GM21381 (cell line): ENCODE measurements around the gene PKP1.
"Not testable (repeated sequence)": the region's sequence is repeated elsewhere in the genome, so short reads cannot be mapped to it uniquely, and the experiment has no call there.

Source experiments
- ATAC-seq: cut with Tn5 transposase; IDR thresholded peaks from one replicate; pipeline ENCODE4 v1.9.1; 2021; ENCODE audit warnings: mild to moderate bottlenecking, moderate library complexity; ENCODE audit not compliant: unreplicated experiment

Gene PKP1, protein sequence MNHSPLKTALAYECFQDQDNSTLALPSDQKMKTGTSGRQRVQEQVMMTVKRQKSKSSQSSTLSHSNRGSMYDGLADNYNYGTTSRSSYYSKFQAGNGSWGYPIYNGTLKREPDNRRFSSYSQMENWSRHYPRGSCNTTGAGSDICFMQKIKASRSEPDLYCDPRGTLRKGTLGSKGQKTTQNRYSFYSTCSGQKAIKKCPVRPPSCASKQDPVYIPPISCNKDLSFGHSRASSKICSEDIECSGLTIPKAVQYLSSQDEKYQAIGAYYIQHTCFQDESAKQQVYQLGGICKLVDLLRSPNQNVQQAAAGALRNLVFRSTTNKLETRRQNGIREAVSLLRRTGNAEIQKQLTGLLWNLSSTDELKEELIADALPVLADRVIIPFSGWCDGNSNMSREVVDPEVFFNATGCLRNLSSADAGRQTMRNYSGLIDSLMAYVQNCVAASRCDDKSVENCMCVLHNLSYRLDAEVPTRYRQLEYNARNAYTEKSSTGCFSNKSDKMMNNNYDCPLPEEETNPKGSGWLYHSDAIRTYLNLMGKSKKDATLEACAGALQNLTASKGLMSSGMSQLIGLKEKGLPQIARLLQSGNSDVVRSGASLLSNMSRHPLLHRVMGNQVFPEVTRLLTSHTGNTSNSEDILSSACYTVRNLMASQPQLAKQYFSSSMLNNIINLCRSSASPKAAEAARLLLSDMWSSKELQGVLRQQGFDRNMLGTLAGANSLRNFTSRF

DNA sequence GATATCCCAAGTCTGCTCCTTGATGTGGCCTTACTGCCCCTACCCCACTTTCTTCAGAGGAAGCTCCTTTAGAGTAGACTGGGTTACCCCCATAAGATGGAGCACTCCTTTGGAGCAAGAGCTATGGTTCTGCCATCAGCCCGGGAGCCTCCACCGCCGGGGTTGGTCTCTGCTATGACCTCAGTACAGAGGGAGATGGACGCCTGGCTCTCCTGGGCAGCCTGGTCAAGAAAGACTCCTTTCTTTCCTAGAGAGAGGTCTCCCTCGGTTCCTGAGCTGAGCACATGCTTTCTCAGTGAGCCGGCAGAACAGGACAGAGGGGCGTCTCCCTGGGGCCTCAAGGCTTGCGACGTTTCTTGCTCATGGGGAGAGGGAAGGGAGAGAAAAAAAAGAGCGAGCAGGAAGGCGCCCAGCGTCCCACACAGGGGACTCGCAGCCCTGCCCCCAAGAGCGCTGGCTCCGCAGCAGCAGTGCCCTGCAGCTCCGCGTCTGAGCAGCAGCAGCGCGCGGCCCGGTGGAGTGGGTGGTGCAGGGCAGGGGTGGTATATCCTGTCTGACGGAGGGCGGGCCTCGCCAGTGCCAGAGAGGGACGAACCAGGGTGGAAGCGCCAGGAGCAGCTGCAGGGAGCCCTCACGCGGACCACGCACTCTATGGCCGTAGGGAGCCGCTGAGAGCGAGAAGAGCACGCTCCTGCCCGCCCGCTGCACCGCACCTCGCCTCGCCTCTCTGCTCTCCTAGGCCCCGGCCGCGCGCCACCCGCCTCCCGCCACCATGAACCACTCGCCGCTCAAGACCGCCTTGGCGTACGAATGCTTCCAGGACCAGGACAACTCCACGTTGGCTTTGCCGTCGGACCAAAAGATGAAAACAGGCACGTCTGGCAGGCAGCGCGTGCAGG is at the start of gene PKP1:
Gene PKP1 (plus strand): TSS at position 576 of the 899 bp plus-strand sequence. CDS start 197 bp downstream, at position 773.
- ATAC-seq, result no peak

DNA sequence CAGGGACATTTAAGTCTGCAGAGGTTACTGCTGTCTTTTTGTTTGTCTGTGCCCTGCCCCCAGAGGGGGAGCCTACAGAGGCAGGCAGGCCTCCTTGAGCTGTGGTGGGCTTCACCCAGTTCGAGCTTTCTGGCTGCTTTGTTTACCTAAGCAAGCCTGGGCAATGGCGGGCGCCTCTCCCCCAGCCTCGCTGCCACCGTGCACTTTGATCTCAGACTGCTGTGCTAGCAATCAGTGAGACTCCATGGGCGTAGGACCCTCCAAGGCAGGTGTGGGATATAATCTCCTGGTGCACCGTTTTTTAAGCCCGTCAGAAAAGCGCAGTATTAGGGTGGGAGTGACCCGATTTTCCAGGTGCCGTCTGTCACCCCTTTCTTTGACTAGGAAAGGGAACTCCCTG is 43.7 kb upstream of the PKP1 start:
- ATAC-seq, result not testable (repeated sequence)

DNA sequence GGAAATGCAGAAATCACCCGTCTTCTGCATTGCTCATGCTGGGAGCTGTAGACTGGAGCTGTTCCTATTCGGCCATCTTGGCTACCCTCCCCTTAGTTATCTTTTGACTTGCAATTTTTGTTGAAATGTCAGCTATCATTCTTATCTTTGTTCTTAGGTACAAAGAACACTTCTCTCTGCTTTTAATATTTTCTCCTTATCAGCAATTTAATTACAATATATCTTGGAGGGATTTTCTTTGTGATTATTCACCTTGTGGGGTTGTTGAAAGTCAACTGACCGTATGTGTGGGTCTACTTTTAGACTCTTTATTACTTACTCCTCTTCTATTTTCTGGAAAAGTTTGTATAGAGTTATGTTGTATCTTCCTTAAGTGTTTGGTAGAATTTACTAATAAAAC is 43.1 kb upstream of the PKP1 start:
- no peak for ATAC-seq

- ATAC-seq, result no peak
Measured at GRCh38 chr1:201241736-201242135, 41.6 kb upstream of the PKP1 start.

DNA sequence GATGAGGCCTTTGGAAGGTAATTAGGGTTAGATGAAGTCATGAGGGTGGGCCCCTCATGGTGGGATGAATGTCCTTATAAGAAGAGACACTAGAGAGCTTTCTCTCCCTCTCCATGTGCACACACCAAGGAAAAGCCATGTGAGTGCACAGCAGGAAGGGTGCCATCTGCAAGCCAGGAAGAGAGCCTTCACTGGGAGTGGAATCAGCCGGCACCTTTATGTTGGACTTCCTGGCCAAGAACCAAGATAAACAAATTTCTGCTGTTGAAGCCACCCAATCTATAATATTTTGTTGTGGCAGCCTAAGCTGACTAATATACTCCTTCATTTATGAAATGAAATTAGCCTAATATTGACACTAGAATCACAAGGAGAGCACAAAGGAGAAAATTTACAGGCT is 38.2 kb upstream of the PKP1 start:
- no peak for ATAC-seq

DNA sequence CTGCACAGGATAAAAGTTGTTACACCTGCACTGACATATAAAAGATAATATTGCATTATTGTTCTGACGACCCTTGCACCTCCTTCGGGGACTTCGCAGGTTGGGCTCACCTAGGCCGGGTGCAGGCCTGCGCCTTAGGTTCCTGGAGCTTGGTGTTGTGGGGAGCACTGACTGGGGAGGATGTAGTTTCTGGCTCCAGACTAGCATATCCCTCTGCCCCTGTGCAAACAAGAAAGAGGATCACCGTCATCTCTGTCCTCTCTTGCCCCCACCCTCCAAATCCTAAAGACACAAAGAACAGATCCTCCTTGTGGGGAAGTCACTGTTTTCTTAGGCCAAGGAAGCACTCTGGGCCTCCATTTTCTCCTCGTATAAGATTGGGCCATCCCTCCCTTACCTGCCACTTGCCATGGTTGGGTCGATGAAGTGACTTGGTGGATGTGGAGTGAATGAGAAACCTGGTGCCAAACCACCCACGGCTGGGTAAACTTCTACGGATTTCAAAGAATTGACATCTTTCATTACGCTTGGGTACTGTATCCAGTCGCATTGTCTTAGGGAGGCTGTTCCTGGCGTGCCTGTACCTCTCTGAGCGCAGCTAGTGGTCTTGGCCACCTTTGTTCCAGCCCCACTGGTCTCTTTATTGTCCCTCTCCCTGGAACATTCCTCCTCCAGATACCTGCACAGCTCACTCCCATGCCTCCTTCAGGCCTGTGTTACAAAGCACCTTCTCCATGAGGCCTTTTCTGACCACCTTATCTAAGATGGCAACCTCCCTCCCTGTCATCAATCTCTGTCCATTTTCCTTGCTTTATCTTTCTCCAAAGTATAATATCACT is 34.4 kb upstream of the PKP1 start:
- no peak for ATAC-seq

- ATAC-seq, result no peak
Measured at GRCh38 chr1:201250326-201251011, 32.8 kb upstream of the PKP1 start.

DNA sequence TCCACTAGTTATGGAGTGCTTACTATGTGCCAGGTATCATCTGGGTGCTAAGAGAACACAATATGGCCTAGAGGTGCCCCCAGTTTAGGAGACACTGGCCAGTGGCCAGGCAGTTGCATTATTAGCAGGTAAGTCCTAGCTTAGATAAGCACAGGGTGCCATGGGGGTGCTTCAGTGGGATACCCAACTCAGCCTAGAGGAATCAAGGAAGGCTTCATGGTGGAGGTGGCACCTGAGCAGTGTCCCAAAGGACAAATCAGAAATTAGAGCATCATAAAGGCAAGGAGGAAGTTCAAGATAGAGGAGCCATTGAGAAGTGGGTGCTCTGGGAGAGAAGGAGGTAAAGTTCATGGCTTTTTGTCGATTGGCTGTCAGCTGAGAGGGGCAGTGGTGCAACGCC is 31.9 kb upstream of the PKP1 start:
- no peak for ATAC-seq

- no peak for ATAC-seq
Measured at GRCh38 chr1:201251851-201252430, 31.4 kb upstream of the PKP1 start.

DNA sequence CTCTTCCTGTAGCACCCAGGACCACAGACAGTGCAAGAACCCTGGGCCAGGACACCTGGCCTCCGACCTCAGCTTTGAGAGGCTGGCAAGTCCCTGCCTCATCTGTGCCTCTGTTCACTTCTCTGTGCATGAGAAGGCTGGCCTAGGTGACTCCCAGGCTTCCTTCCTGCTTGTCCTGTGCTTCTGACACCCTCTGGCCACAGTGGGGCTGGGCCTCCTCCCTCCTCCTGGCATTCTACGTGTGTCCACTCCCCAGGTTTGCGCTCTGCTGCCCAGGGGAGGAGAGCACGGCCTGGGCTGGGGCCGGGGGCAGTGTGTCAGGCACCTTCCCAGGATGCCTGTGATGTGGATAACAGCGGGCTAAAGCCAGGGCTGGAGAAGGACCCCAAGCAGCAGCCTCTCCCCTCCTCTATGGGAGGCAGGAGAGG is 30.3 kb upstream of the PKP1 start:
- ATAC-seq, result no peak

DNA sequence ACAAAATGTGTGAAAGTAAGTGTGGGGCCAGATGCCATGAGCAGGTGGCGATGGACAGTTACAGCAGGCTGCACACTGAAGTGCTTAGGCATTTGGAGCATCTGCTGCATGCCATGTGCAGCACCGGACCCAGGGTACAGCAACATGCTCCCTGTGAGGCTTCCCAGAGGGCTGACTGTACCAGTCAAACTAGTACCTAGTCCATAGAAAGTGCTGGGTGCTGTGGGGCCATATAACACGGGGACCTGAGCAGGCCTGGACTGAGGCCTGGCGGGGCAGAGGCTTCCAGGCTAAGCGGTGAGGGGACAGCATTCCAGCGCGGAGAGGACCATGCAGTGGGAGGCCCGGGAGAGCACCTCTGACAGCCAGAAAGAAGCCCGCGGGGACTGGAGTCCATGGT is 29.9 kb upstream of the PKP1 start:
- no peak for ATAC-seq

DNA sequence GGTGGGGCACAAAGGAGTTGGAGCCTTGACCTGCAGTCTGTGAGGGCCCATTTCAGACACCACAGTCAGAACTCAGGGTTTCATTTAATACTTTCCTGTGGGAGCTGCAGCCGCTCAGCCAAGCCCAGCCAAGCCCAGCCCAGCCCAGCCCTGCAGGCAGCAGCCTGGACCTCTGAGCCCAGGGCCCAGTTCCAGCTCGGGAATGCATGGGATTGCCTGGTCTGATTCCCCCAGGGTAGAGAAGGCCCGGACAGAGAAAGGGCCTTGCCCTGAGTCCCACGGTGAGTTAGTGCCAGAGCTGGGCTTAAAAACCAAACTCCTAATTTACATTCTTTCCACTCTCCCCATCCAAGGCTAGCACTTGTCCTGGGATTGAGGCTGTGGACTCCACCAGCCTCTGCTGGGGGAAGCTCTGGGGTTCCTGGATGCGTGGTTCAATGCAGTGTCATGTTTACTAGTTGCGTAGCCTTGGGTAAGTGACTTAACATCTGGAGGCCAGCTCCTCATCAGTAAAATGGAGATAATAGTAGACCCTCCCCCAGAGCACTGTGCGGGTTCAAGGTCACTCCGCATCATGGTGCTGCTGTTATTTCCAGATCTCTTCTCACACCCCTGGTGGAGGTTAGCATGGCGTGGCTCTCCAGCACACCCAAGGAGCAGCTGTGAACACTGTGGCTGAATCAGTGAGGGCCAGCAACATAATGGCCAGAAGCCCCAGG is 29.2 kb upstream of the PKP1 start:
- ATAC-seq, result no peak

GRCh38 chr1:201254625-201255478 is 28.5 kb upstream of the PKP1 start:
- no peak for ATAC-seq

GRCh38 chr1:201255479-201256362 is 27.6 kb upstream of the PKP1 start:
- ATAC-seq, result no peak

GRCh38 chr1:201258132-201258531 is 25.2 kb upstream of the PKP1 start:
- not testable (repeated sequence) for ATAC-seq

DNA sequence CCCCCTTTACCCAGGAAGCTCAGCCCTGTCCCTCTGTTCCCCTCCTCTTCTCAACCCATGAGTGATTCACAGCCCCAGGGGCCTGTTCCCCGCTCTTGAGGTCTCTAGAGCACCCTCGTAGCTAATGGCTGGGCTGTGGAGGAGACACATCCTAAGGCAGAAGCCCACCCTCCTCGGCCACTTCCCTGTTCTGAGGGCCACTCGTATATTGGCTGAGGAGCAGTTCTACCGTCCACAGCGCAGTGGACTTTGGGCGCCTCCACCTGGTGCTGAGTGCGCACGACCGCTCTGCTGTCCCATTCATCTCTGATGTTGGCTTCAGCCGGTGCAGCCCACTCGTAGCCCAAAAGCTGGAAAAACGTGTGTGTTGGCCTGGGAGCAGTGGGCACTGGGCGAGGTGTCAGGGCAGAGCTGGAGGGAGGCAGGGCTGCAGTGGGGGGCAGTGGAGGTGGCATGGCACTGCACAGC is 24.5 kb upstream of the PKP1 start:
- ATAC-seq, result no peak
